GM12872 (cell line): ENCODE measurements around the gene STK32B.

ENCODE experiments used
- TF ChIP-seq, protein P1 (sequence below): IDR thresholded peaks from 3 replicates; pipeline ENCODE4 v1.5.1; 2011; ENCODE audit warnings: low read depth, mild to moderate bottlenecking, low read length, moderate library complexity; ENCODE audit not compliant: insufficient read depth

STK32B gene

DNA sequence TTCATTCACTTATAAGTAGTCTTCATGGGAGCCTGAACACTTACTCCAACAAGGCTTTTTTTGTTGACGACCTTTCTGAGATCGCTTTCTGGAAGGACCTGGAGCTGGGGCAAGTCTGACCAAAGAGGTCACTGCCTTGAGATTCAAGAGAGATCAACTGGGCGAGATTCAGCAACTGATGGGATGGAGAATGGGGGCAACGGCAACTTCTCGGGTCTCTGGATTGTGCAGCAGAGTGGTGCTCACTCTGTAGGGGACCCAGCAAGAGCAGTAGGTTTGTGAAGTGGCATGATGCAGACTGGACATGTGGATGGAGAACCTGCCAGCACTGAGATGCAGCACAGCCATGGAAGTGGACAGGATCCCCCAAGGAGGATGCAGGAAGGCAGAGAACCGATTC, 369.0 kb downstream of the STK32B start:
- TF ChIP-seq, protein P1, sequence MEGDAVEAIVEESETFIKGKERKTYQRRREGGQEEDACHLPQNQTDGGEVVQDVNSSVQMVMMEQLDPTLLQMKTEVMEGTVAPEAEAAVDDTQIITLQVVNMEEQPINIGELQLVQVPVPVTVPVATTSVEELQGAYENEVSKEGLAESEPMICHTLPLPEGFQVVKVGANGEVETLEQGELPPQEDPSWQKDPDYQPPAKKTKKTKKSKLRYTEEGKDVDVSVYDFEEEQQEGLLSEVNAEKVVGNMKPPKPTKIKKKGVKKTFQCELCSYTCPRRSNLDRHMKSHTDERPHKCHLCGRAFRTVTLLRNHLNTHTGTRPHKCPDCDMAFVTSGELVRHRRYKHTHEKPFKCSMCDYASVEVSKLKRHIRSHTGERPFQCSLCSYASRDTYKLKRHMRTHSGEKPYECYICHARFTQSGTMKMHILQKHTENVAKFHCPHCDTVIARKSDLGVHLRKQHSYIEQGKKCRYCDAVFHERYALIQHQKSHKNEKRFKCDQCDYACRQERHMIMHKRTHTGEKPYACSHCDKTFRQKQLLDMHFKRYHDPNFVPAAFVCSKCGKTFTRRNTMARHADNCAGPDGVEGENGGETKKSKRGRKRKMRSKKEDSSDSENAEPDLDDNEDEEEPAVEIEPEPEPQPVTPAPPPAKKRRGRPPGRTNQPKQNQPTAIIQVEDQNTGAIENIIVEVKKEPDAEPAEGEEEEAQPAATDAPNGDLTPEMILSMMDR: no peak

DNA sequence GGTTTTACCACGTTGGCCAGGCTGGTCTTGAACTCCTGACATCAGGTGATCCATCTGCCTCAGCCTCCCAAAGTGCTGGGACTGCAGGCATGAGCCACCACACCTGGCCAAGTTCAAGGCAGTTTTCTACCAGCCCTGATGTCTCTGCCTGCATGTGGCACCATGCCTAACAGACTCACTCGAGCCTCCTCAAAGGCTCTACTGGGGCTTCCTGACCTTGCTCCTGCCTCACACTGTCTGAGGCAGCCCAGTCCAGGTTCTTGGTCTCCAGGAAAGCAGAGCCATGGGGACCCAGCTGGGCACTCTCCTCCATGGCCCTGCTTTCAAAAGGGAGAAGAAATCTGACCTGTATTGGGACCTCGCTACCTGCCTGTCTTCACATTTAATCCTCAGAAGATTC, 370.1 kb downstream of the STK32B start:
- TF ChIP-seq, protein P1: no peak

DNA sequence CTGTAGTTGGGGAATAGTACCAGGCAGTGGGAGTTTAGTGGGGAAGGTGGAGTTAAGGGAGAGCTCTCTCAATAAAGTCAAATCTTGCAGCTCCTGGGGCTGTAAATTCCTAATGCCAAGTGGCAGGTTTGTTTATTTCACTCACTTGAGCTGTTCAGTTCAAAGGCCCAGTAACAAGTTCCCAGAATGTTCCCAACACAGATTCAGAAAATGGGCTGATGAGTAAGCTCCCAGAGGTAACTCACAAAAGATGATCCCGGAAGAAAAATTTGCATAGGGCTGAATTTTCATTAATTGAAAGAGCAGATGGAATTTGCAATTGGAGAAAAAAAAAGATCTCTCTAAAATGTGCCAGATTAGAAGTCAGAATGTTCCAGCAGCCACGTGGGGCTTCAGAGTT, 370.9 kb downstream of the STK32B start:
- TF ChIP-seq, protein P1: no peak

DNA sequence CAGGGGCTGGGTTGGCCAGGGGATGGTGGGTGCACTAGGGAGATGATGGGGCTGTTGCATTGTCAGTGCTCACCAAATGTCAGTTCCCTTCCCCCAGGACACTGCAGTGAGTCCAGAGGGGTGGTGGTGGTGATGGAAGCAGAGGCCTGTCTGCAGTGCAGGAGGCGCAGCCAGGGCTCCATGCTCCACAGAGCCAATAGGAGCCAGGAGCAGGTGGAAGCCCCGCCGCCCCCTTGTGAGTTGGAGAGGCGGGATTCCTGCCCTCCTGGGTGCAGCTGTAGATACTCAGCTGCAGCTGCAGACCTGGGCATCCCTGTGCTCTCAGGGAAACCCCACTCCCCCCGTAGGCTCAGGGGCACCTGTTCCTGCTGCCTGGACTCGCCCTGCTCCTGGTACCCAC, 372.4 kb downstream of the STK32B start:
- TF ChIP-seq, protein P1: no peak

DNA sequence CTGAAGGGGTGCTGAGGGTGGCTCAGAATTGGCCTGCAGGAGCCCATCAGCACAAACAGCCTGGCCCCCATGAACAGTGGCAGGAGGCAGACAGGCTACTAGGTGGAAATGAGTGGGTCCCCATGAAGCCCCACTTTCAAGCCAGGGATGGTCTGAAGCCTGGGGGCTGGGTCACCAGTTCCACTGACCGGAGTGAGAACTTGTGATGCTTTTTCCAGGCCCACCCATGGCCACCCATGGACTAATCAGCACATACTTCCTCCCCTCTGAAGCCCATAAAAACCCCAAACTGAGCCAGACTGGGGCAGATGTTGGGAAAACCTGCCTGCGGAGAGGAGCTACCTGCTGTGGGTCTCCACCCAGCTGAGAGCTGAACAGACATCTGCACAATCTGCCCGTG, 372.9 kb downstream of the STK32B start:
- TF ChIP-seq, protein P1: no peak

DNA sequence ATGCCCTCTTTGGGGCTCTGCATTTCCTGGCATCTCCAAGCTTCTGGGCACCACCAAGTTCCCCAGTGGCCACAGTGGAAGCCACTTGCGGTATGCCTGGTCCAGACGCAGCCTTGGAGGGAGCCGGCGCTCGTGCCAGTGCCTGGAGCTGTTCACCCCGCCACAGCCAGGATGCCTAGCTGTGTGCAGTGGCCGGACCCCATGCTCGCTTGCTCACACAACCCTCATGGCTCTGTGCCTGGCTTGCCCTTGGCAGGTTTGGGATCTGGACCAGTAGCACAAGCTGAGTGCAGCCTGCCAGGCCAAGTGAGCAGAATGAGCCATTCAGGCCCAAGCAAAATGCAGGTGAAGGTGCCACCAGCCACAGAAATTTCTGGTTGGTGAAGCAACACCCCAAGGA, 373.6 kb downstream of the STK32B start:
- TF ChIP-seq, protein P1: no peak

DNA sequence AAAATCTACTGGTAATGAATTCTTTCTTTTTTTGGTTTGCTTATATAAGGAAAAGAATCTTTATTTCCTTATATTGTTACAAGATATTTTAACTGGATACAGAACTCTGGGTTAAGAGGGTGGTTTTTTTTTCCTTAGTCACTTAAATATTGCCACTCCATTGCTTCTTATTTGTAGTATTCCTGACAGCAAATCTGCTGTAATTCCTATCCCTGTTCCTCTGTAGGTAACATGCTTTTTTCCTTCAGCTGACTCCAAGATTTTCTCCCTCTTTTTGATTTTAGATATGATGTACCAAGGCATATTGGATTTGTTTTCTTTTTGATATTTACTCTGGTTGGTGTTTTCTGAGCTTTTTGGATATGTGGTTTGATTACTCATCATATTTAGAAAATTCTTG, 378.5 kb downstream of the STK32B start:
- TF ChIP-seq, protein P1: no peak

DNA sequence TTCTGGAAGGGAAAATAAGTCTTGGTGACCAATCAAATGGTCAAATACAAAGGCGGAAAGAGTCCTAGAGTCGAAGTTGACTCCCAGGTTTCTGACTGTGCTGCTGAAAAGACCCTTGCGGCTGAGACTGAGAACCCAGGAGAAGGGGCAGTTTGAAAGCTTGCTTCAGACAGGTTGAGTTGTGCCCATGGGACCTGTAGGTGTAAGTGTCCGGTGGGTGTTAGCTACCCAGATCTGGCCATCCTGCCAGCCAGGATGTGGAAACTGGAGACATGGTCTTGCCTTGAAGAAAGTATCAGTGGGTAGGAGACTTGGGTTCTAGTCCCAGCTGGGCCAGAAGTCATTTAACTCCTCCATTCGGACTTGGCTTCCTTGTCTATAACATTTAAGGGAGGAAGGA, 381.9 kb downstream of the STK32B start:
- TF ChIP-seq, protein P1: no peak
